Measurements from ENCODE around the gene RNF207. TPM values are rescaled to one million over a fixed set of nuclear protein-coding genes. Genes with fewer than 3 reads are reported as not detected.
A peak's percentile ranks its signal among the peaks of the same experiment; 100 is the strongest.

Gene RNF207
- total RNA-seq, 1 donor from 2014 or later = not detected

DNA sequence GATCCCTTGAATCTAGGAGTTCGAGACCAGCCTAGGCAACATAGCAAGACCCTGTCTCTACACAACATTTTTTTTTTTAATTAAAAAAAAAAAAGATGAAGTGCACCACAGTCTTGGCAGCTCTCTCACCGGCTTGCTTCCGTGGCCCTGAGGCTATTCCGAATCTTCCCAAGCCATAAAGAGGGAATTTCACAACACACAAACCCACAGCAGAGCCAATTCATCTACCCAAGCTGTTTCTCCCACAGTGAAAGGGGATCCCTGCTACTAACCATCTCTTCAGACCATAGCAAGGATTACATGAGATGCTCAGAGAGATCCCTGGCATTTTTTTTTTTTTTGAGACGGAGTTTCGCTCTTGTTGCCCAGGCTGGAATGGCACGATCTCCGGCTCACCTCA, 17.5 kb upstream of the RNF207 start:
- Mint-ChIP-seq H3K27ac (ENCODE audit: unreplicated experiment) (no peak overlapping the region), H3K4me1 (ENCODE audit: unreplicated experiment) (peaks cover 10% of the 10 kb centered on the region), H3K9me3 (ENCODE audit: unreplicated experiment) (no peaks in the 10 kb centered on the region), H3K36me3 (ENCODE audit: low read depth, unreplicated experiment) (peaks cover 28% of the 10 kb centered on the region), H3K27me3 (ENCODE audit: unreplicated experiment) (peaks cover 5% of the 10 kb centered on the region), H3K4me3 (ENCODE audit: unreplicated experiment) (no peak overlapping the region)
- TF ChIP-seq CTCF (IDR thresholded peaks at IDR 0.05; ENCODE audit: unreplicated experiment) = no peak
- DNase-seq (ENCODE audit: low spot score) = no peak

DNA sequence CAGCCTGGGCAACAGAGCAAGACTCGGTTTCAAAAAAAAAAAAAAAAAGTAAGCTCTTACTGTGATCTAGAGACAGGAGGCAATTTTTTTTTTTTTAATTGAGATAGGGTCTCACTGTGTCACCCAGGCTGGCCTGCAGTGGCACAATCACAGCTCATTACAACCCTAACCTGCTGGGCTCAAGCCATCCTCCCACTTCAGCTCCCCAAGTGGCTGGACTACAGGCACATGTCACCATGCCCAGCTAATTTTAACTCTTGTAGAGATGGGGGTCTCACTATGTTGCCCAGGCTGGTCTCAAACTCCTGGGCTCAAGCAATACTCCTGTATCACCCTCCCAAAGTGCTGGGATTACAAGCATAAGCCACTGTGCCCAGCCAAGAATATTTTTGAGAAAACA, 14.0 kb upstream of the RNF207 start:
- H3K4me1 Mint-ChIP-seq (ENCODE audit: unreplicated experiment) = peaks cover 2% of the 10 kb centered on the region
- H3K27ac Mint-ChIP-seq (ENCODE audit: unreplicated experiment) = no peak overlapping the region
- H3K36me3 Mint-ChIP-seq (ENCODE audit: low read depth, unreplicated experiment) = peaks cover 28% of the 10 kb centered on the region
- no peak for TF ChIP-seq CTCF (IDR thresholded peaks at IDR 0.05; ENCODE audit: unreplicated experiment)
- H3K27me3 Mint-ChIP-seq (ENCODE audit: unreplicated experiment) = peaks cover 2% of the 10 kb centered on the region
- no peaks in the 10 kb centered on the region for H3K9me3 Mint-ChIP-seq (ENCODE audit: unreplicated experiment)
- DNase-seq (ENCODE audit: low spot score) = no peak
- no peak overlapping the region for H3K4me3 Mint-ChIP-seq (ENCODE audit: unreplicated experiment)

- H3K36me3 Mint-ChIP-seq (ENCODE audit: low read depth, unreplicated experiment) = peaks cover 15% of the 10 kb centered on the region
- TF ChIP-seq CTCF (IDR thresholded peaks at IDR 0.05; ENCODE audit: unreplicated experiment) = no peak
- H3K27ac Mint-ChIP-seq (ENCODE audit: unreplicated experiment) = peak overlapping the region; percentile 89
- peak overlapping the region; percentile 94 for H3K4me3 Mint-ChIP-seq (ENCODE audit: unreplicated experiment)
- H3K4me1 Mint-ChIP-seq (ENCODE audit: unreplicated experiment) = peaks cover 25% of the 10 kb centered on the region
- no peaks in the 10 kb centered on the region for H3K9me3 Mint-ChIP-seq (ENCODE audit: unreplicated experiment)
- peaks cover 3% of the 10 kb centered on the region for H3K27me3 Mint-ChIP-seq (ENCODE audit: unreplicated experiment)
- no peak for DNase-seq (ENCODE audit: low spot score)
Observed at GRCh38 chr1:6197746-6198427, 8.0 kb upstream of the RNF207 start.

GRCh38 chr1:6198646-6199297, 7.1 kb upstream of the RNF207 start:
- H3K4me1 Mint-ChIP-seq (ENCODE audit: unreplicated experiment) = peaks cover 25% of the 10 kb centered on the region
- no peak for DNase-seq (ENCODE audit: low spot score)
- H3K27ac Mint-ChIP-seq (ENCODE audit: unreplicated experiment) = peak overlapping the region; percentile 89
- TF ChIP-seq CTCF (IDR thresholded peaks at IDR 0.05; ENCODE audit: unreplicated experiment) = no peak
- peak overlapping the region; percentile 94 for H3K4me3 Mint-ChIP-seq (ENCODE audit: unreplicated experiment)
- H3K9me3 Mint-ChIP-seq (ENCODE audit: unreplicated experiment) = no peaks in the 10 kb centered on the region
- peaks cover 13% of the 10 kb centered on the region for H3K36me3 Mint-ChIP-seq (ENCODE audit: low read depth, unreplicated experiment)
- H3K27me3 Mint-ChIP-seq (ENCODE audit: unreplicated experiment) = peaks cover 3% of the 10 kb centered on the region
